Right lobe of liver (tissue), 4 donors: ENCODE data around the gene PRM3.

ENCODE experiments used
- POLR2A ChIP-seq: fragments of 450-650 bp; IDR thresholded peaks from one replicate; pipeline ENCODE4 v1.6.1; 2017; ENCODE audit warnings: antibody characterized with exemption, mild to moderate bottlenecking
- TF ChIP-seq, protein P1 (sequence below), 4 donors: fragments of 200-600 bp in 3 of 4; fragments of 450-650 bp in 1 of 4; IDR thresholded peaks; one replicate each; pipeline versions ENCODE4 v1.5.1 to v1.8.0; 2016 to 2022; ENCODE audit warnings: antibody characterized with exemption in 4 of 4, mild to moderate bottlenecking in 2 of 4
- donor health status: DM: no; HTN: no; CAD: no.
- donor health status: DM: no; HTN: no; CAD: no.
- donor health status: DM: no; HTN: yes; CAD: no.

DNA sequence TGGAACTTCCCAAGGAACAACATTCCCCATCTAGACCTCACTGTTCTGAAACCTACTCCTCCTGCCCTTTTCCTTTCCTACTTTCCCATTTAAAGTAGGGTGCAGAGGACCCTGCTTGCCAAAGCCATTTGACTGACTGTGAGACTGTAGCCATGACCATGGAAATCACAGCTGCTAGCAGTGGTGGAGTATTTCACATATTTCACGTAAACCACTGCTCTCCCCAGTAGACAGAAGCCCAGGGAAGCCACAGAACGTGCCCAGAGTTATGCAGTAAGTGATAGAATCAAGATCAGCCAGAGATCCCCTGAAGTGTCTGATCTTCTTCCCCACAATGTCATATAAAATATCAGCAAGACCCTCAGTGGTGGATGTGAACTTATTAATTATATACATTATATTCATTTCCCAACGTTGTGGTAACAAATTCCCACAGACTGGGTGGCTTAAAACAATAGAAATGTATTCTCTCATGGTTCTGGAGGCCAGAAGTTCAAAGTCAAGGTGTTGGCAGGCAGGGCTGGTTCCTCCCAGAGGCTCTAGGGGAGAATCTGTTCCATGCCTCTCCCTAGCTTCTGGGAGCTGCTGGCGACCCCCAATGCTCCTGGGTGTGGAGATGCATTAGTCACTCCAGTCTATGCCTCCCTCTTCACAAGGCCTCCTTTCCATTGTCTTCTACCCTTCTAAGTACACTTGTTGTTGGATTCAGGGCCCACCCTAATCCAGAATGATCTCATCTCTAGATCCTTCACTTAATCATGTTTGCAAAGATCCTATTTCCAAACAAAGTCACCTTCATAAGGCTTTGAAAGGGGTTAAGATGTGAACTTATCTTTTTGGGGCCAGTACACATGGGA lies 28.4 kb upstream of the PRM3 start:
- TF ChIP-seq, protein P1, sequence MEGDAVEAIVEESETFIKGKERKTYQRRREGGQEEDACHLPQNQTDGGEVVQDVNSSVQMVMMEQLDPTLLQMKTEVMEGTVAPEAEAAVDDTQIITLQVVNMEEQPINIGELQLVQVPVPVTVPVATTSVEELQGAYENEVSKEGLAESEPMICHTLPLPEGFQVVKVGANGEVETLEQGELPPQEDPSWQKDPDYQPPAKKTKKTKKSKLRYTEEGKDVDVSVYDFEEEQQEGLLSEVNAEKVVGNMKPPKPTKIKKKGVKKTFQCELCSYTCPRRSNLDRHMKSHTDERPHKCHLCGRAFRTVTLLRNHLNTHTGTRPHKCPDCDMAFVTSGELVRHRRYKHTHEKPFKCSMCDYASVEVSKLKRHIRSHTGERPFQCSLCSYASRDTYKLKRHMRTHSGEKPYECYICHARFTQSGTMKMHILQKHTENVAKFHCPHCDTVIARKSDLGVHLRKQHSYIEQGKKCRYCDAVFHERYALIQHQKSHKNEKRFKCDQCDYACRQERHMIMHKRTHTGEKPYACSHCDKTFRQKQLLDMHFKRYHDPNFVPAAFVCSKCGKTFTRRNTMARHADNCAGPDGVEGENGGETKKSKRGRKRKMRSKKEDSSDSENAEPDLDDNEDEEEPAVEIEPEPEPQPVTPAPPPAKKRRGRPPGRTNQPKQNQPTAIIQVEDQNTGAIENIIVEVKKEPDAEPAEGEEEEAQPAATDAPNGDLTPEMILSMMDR (IDR thresholded peaks at IDR 0.05) = no peak
- no peak for TF ChIP-seq POLR2A
